ENCODE data around the gene OTX1. TPM values are rescaled to one million over a fixed set of nuclear protein-coding genes. Genes with fewer than 3 reads are reported as not detected.
A peak's percentile ranks its signal among the peaks of the same experiment; 100 is the strongest.

The OTX1 gene
- total and polyA plus RNA-seq, 10 of the 15 experiments (the other 5 are each of a cell fraction or from before 2014, with no cell fraction given), result 0.04 to 0.67 (median 0.23) TPM; not detected in 2

DNA sequence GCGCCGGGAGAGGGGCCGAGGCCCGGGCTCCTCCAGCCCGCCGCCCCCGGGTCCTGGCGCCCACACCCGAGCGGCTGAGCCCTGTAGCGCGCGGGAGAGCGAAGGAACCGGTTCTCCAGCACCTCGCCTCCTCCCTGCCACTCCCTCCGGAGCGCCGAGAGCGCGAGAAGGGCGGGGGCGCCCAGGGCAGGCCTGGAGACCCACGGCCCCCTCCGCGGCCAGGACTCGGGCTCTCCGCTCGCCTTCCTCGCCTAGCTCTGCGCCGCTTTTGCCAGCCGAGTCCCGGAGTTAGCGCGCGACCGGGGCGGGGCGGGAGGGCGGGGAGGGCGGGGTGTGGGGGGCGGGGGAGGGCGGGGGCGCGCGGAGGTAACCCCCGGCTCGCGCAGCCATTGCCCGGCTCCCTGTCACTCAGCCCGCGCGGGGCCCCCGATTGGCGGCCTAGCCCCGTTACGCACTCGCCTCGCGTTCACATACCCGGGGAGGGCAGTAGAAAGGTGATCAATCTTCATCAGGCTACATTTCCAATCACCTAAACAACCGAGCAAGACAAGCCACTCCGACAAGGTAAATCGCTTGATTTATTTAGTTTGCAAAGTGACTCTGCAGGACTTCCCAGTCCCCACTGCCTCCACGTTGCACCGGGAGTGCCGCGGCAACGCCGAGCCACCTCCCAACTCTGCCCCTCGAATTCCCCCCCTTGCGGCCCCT, at the start of gene OTX1 (continued):
- TF ChIP-seq, protein P1, sequence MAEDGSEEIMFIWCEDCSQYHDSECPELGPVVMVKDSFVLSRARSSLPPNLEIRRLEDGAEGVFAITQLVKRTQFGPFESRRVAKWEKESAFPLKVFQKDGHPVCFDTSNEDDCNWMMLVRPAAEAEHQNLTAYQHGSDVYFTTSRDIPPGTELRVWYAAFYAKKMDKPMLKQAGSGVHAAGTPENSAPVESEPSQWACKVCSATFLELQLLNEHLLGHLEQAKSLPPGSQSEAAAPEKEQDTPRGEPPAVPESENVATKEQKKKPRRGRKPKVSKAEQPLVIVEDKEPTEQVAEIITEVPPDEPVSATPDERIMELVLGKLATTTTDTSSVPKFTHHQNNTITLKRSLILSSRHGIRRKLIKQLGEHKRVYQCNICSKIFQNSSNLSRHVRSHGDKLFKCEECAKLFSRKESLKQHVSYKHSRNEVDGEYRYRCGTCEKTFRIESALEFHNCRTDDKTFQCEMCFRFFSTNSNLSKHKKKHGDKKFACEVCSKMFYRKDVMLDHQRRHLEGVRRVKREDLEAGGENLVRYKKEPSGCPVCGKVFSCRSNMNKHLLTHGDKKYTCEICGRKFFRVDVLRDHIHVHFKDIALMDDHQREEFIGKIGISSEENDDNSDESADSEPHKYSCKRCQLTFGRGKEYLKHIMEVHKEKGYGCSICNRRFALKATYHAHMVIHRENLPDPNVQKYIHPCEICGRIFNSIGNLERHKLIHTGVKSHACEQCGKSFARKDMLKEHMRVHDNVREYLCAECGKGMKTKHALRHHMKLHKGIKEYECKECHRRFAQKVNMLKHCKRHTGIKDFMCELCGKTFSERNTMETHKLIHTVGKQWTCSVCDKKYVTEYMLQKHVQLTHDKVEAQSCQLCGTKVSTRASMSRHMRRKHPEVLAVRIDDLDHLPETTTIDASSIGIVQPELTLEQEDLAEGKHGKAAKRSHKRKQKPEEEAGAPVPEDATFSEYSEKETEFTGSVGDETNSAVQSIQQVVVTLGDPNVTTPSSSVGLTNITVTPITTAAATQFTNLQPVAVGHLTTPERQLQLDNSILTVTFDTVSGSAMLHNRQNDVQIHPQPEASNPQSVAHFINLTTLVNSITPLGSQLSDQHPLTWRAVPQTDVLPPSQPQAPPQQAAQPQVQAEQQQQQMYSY (CRISPR knock-in tag; IDR thresholded peaks at IDR 0.05), result no peak
- peak; percentile 77; the same call in 1 of the 2 replicates for TF ChIP-seq NFYB (IDR thresholded peaks at IDR 0.05; ENCODE audit: insufficient read depth, low read depth, low read length)
- TF ChIP-seq, protein P2, sequence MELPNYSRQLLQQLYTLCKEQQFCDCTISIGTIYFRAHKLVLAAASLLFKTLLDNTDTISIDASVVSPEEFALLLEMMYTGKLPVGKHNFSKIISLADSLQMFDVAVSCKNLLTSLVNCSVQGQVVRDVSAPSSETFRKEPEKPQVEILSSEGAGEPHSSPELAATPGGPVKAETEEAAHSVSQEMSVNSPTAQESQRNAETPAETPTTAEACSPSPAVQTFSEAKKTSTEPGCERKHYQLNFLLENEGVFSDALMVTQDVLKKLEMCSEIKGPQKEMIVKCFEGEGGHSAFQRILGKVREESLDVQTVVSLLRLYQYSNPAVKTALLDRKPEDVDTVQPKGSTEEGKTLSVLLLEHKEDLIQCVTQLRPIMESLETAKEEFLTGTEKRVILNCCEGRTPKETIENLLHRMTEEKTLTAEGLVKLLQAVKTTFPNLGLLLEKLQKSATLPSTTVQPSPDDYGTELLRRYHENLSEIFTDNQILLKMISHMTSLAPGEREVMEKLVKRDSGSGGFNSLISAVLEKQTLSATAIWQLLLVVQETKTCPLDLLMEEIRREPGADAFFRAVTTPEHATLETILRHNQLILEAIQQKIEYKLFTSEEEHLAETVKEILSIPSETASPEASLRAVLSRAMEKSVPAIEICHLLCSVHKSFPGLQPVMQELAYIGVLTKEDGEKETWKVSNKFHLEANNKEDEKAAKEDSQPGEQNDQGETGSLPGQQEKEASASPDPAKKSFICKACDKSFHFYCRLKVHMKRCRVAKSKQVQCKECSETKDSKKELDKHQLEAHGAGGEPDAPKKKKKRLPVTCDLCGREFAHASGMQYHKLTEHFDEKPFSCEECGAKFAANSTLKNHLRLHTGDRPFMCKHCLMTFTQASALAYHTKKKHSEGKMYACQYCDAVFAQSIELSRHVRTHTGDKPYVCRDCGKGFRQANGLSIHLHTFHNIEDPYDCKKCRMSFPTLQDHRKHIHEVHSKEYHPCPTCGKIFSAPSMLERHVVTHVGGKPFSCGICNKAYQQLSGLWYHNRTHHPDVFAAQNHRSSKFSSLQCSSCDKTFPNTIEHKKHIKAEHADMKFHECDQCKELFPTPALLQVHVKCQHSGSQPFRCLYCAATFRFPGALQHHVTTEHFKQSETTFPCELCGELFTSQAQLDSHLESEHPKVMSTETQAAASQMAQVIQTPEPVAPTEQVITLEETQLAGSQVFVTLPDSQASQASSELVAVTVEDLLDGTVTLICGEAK (IDR thresholded peaks at IDR 0.05; ENCODE audit: borderline replicate concordance), result no peak
- TF ChIP-seq, protein P3, sequence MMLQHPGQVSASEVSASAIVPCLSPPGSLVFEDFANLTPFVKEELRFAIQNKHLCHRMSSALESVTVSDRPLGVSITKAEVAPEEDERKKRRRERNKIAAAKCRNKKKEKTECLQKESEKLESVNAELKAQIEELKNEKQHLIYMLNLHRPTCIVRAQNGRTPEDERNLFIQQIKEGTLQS (IDR thresholded peaks at IDR 0.05; ENCODE audit: borderline replicate concordance, extremely low read depth, low read depth, low read length), result no peak
- TF ChIP-seq DPF2 (IDR thresholded peaks at IDR 0.05), result peak; percentile 71
- no peak for TF ChIP-seq KLF5 (IDR thresholded peaks at IDR 0.05; ENCODE audit: partially characterized antibody)
- TF ChIP-seq BHLHE40 (IDR thresholded peaks at IDR 0.05; ENCODE audit: borderline replicate concordance in 1 of 2, low read depth in 2 of 2, low read length in 1 of 2), result no peak
- TF ChIP-seq STAT1 (conservative IDR thresholded peaks at IDR 0.05), result no peak
- TF ChIP-seq SRF (IDR thresholded peaks at IDR 0.05; ENCODE audit: low read depth in 2 of 2, low read length in 2 of 2), result no peak
- no peak for TF ChIP-seq KDM1A (IDR thresholded peaks at IDR 0.05; ENCODE audit: borderline replicate concordance)
- no peak for TF ChIP-seq GABPA (IDR thresholded peaks at IDR 0.05; ENCODE audit: low read depth)
- TF ChIP-seq, protein P4, sequence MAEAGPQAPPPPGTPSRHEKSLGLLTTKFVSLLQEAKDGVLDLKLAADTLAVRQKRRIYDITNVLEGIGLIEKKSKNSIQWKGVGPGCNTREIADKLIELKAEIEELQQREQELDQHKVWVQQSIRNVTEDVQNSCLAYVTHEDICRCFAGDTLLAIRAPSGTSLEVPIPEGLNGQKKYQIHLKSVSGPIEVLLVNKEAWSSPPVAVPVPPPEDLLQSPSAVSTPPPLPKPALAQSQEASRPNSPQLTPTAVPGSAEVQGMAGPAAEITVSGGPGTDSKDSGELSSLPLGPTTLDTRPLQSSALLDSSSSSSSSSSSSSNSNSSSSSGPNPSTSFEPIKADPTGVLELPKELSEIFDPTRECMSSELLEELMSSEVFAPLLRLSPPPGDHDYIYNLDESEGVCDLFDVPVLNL (IDR thresholded peaks at IDR 0.05; ENCODE audit: low read depth, low read length), result no peak
- TF ChIP-seq, protein P5, sequence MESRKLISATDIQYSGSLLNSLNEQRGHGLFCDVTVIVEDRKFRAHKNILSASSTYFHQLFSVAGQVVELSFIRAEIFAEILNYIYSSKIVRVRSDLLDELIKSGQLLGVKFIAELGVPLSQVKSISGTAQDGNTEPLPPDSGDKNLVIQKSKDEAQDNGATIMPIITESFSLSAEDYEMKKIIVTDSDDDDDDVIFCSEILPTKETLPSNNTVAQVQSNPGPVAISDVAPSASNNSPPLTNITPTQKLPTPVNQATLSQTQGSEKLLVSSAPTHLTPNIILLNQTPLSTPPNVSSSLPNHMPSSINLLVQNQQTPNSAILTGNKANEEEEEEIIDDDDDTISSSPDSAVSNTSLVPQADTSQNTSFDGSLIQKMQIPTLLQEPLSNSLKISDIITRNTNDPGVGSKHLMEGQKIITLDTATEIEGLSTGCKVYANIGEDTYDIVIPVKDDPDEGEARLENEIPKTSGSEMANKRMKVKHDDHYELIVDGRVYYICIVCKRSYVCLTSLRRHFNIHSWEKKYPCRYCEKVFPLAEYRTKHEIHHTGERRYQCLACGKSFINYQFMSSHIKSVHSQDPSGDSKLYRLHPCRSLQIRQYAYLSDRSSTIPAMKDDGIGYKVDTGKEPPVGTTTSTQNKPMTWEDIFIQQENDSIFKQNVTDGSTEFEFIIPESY (IDR thresholded peaks at IDR 0.05), result no peak
- peak; percentile 89 for TF ChIP-seq SP1 (IDR thresholded peaks at IDR 0.05; ENCODE audit: low read depth, low read length)
- TF ChIP-seq RELB (IDR thresholded peaks at IDR 0.05; ENCODE audit: low read depth), result no peak
- no peak for TF ChIP-seq SIN3A (IDR thresholded peaks at IDR 0.05; ENCODE audit: low read depth, low read length)
